ENCODE measurements around the gene ANAPC10.
A peak's percentile ranks its signal among the peaks of the same experiment; 100 is the strongest.
"Not testable (repeated sequence)": the region's sequence is repeated elsewhere in the genome, so short reads cannot be mapped to it uniquely, and the experiment has no call there.

Gene ANAPC10

GRCh38 chr4:145097821-145098674, at the start of gene ANAPC10, which contains the start of gene ABCE1:
TSS of gene ANAPC10 (minus strand) at chr4:145098196. CDS start at chr4:145096099, 2,097 bp downstream.
TSS of gene ABCE1 (plus strand) at chr4:145098311. CDS start at chr4:145104413, 6,102 bp downstream.
- peak; percentile 31 to 94 (median 86) for DNase-seq

- DNase-seq, result not testable (repeated sequence)
Measured at GRCh38 chr4:145136219-145136618, 38.2 kb upstream of the ANAPC10 start.

- DNase-seq, result peak in 5 of 51 donors; percentile 2 to 23 (median 10)
Measured at GRCh38 chr4:145132511-145133098, 34.6 kb upstream of the ANAPC10 start.

- DNase-seq, result no peak
Measured at GRCh38 chr4:145131848-145132247, 33.9 kb upstream of the ANAPC10 start.

GRCh38 chr4:145130788-145131399, 32.9 kb upstream of the ANAPC10 start:
- no peak for DNase-seq

- DNase-seq, result no peak
Measured at GRCh38 chr4:145130130-145130529, 32.1 kb upstream of the ANAPC10 start.

- no peak for DNase-seq
Measured at GRCh38 chr4:145125396-145125795, 27.4 kb upstream of the ANAPC10 start.

GRCh38 chr4:145108128-145108527, 10.1 kb upstream of the ANAPC10 start:
- DNase-seq, result no peak

- no peak for DNase-seq
Measured at GRCh38 chr4:145107126-145107525, 9.1 kb upstream of the ANAPC10 start.

GRCh38 chr4:145103496-145103895, 5.5 kb upstream of the ANAPC10 start:
- no peak for DNase-seq

- no peak for DNase-seq
Measured at GRCh38 chr4:145102619-145103018, 4.6 kb upstream of the ANAPC10 start.

GRCh38 chr4:145101091-145101490, 3.1 kb upstream of the ANAPC10 start:
- no peak for DNase-seq

GRCh38 chr4:145099653-145100052, 1.7 kb upstream of the ANAPC10 start:
- no peak for DNase-seq

GRCh38 chr4:145098675-145099037, 660 bp upstream of the ANAPC10 start:
- DNase-seq, result peak in 21 of 51 donors; percentile 3 to 82 (median 37)

- no peak for DNase-seq
Measured at GRCh38 chr4:145097331-145097820, 620 bp downstream of the ANAPC10 start.

GRCh38 chr4:145093638-145094037, 4.4 kb downstream of the ANAPC10 start:
- no peak for DNase-seq

GRCh38 chr4:145090380-145090779, 7.6 kb downstream of the ANAPC10 start:
- DNase-seq, result no peak

GRCh38 chr4:145083891-145084605, 13.9 kb downstream of the ANAPC10 start:
- no peak for DNase-seq

- DNase-seq, result no peak
Measured at GRCh38 chr4:145081756-145082155, 16.2 kb downstream of the ANAPC10 start.

- DNase-seq, result no peak
Measured at GRCh38 chr4:145076469-145076855, 21.5 kb downstream of the ANAPC10 start.

- no peak for DNase-seq
Measured at GRCh38 chr4:145075742-145076468, 22.1 kb downstream of the ANAPC10 start.

All from hypothalamus (tissue), 51 donors.